Measurements from ENCODE around the gene FCGR3B.
"Not testable (repeated sequence)": the region's sequence is repeated elsewhere in the genome, so short reads cannot be mapped to it uniquely, and the experiment has no call there.

The FCGR3B gene

GRCh38 chr1:161638251-161638993, 7.4 kb upstream of the FCGR3B start:
- not testable (repeated sequence) for DNase-seq

- not testable (repeated sequence) for DNase-seq
These were observed 6.0 kb upstream of the FCGR3B start for GRCh38 chr1:161636976-161637375.

DNA sequence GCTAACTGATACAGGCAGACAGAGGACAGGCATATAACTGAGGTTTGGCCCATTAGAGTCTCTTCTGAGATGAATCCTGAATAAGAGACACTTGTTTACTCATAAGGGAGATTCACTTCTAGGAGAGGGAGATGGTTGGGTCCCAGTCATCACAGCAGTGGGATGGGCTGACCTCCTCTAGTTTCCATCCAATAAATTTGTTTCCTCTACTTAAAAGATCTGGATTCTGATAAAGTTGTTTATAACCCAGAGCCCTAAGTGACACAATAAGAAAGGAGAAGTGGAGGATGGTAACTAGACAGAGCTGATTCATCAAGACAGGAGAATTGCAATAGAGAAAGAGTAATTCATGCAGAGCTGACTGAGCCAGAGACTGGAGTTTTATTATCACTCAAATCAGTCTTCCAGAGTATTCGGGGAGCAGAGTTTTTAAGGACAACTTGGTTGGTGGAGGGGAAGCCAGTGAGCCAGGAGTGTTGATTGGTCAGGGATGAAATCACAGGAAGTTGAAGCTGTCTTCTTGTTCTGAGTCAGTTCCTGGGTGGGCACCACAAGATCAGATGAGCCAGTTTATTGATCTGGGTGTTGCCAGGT, 5.3 kb upstream of the FCGR3B start:
- not testable (repeated sequence) for DNase-seq

DNA sequence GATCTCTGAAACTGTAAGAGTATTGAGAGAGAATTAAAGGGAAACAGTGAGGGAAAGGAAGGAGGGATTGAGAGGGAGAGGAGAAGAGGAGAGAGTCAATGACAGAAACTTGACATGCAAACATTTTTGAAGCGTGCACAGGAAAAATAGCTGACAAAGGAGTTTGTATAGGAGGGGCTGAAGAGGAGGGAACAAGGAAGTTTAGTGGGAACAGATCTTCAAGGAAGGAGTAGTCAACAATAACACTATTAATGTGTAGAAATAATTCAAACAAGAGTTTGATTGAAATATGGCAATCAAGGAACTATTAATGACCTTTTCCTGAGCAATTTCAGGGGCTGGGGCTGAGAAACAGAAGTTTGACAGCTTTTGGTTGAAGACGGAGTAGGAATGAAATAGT, 4.0 kb upstream of the FCGR3B start:
- not testable (repeated sequence) for DNase-seq

GRCh38 chr1:161630128-161630742, 741 bp downstream of the FCGR3B start:
- DNase-seq = not testable (repeated sequence)

DNA sequence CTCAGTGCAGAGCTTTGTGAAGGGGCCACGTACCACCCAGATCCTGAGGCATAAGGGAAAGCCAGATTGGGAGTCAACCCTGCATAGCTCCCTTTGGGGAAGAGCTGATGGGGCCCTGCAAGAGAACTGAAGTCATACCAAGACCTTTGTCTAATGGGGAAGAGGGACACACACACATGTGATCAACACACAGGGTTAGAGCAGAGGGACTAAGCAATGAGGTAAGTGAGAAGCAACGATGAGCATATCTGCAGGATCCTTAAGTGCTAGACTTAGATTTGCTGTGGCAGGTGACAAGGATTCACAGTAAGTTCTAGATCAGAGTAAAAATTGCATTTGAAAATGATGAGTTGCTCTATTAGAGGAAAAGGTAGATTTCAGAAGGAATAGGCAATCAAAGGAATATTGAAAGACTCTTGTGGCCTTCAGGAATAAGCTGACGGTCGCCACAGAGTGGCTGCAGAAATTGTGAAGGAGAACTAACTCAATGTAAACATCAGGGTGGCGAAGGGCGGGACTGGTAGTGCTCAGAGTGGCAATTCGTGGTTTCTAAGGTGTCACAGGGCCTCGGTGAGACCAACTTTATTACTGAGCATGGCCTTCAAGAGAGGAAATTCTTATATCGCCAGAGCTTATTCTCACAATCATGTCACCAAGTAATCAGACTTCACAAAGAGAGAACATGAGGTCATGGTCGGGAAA, 4.4 kb downstream of the FCGR3B start:
- DNase-seq = not testable (repeated sequence)

- not testable (repeated sequence) for DNase-seq
These were observed 6.4 kb downstream of the FCGR3B start for GRCh38 chr1:161624605-161625004.

- not testable (repeated sequence) for DNase-seq
These were observed 7.5 kb downstream of the FCGR3B start for GRCh38 chr1:161623401-161624051.

DNA sequence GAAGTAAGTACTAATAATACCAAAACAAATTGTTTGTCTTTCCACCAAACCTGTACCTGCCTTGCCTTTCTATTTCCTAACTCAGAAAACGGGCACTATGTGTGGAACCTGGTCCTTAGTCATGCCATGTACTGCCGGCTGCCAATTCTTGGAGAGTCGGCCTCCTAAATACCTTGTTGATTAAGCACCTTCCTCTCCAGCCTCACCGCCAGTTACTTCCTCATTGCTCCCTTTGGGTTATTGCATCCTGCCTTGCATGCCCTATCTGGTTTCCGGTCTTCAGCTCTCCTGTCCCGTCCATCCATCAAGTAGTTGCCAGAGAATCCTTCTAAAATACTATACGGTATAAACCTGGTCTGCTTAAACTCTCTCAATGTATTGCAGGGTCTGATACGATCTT, 8.9 kb downstream of the FCGR3B start:
- DNase-seq = not testable (repeated sequence)

DNA sequence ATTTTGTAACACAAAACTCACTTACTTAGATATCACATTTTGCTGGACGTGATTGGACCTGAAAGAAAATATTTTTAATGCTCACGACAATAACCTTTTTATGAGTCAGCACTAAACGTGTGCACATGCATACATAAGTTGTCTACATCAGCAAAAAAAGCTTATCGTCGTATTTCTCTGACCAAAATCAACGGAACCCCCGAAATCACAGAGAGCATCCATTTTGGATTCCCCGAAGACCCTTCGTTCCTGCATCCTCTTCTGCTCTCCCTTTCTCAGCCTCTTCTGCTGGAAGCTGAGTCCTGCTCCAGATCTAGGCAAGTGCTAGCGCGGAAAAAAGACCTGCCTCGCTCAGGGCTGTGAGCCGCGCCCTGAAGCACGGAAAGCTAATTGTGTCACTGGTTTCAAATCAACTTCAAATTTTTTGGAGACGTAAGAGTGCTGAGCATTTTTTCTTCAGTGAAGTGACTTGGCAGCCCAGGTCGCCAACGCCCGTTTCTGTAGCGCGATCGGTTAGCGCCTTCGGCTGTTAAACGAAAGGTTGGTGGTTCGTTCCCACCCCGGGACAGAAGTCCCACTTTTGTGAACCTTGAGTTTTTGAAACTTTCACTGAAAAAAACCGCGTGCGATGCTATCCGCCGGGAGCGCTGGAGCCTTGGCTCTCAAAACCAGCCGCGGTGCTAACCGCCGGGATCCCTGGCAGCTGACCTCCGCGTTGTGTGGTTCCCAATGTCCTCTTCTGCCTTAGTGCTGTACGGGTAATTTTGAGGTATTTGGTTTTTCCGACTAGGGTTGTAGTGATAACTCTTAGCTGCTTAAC, 9.6 kb downstream of the FCGR3B start:
- DNase-seq = peak; percentile 85

- not testable (repeated sequence) for DNase-seq
These were observed 10.6 kb downstream of the FCGR3B start for GRCh38 chr1:161620399-161620798.

DNA sequence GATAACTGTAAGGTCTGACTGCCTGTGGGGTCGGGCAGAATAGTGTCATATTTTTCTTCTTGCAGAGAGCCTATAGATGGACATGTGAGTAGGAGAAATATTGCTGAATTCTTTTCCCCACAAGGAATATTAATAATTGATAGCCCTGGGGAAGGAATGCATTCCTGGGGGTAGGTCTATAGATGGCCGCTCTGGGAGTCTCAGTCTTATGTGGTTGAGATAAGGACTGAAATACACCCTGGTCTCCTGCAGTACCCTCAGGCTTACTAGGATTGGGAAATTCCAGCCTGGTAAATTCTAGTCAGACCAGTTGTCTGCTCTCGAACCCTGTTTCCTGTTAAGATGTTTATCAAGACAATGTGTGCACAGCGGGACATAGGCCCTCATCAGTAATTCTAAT, 12.5 kb downstream of the FCGR3B start:
- DNase-seq = not testable (repeated sequence)

DNA sequence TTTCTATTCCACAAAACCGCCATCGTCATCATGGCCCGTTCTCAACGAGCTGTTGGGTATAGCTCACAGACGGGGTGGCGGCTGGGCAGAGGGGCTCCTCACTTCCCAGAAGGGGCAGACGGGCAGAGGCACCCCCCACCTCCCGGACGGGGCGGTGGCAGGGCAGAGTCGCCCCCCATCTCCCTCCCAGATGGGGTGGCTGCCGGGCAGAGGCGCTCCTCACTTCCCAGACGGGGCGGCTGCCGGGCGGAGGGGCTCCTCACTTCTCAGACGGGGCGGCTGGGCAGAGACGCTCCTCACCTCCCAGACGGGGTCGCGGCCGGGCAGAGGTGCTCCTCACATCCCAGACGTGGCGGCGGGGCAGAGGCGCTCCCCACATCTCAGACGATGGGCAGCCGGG, 14.6 kb downstream of the FCGR3B start:
- DNase-seq = not testable (repeated sequence)

GRCh38 chr1:161613142-161613514, 17.8 kb downstream of the FCGR3B start:
- not testable (repeated sequence) for DNase-seq

- peak; percentile 95 for DNase-seq
These were observed 18.4 kb downstream of the FCGR3B start for GRCh38 chr1:161612322-161613141.

DNA sequence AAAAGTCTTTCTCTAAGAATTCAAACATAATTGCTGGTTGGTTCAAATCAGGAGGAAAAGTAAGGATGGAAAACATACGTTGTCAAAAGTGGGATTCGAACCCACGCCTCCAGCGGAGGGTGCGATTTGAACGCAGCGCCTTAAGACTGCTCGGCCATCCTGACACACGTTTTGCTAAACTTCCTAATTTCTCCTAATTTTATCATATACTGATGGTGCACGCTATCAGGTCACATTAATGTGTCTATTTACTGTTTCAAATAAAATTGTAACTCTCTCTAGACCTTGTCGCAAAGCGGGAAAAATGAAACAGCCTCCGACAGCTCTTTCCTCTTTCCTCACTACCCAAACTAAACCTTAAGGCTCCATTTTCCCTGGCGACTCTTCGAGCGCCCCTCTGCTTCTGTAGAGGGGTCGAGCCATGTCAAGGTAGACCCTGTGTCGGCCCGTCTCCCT, 19.1 kb downstream of the FCGR3B start:
- DNase-seq = peak; percentile 33

GRCh38 chr1:161610198-161610597, 20.8 kb downstream of the FCGR3B start:
- not testable (repeated sequence) for DNase-seq

- DNase-seq = not testable (repeated sequence)
These were observed 24.2 kb downstream of the FCGR3B start for GRCh38 chr1:161606541-161607336.

DNA sequence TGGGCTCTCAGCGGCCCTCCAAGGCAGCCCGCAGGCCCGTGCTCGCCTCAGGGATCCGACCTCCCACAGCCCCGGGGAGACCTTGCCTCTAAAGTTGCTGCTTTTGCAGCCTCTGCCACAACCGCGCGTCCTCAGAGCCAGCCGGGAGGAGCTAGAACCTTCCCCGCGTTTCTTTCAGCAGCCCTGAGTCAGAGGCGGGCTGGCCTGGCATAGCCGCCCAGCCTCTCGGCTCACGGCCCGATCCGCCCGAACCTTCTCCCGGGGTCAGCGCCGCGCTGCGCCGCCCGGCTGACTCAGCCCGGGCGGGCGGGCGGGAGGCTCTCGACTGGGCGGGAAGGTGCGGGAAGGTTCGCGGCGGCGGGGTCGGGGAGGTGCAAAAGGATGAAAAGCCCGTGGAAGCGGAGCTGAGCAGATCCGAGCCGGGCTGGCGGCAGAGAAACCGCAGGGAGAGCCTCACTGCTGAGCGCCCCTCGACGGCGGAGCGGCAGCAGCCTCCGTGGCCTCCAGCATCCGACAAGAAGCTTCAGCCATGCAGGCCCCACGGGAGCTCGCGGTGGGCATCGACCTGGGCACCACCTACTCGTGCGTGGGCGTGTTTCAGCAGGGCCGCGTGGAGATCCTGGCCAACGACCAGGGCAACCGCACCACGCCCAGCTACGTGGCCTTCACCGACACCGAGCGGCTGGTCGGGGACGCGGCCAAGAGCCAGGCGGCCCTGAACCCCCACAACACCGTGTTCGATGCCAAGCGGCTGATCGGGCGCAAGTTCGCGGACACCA, 25.0 kb downstream of the FCGR3B start:
- DNase-seq = peak; percentile 27
